GM12891 (cell line): ENCODE data around the gene MISP3.

Source experiments
- POLR2A ChIP-seq: IDR thresholded peaks from 2 replicates; pipeline ENCODE4 v1.6.1; 2011; ENCODE audit warnings: low read depth, low read length, control low read depth
- POLR2AphosphoS5 ChIP-seq: IDR thresholded peaks from 2 replicates; pipeline ENCODE4 v1.6.1; 2011; ENCODE audit warnings: low read depth, low read length, control low read depth
- SPI1 ChIP-seq: IDR thresholded peaks from 2 replicates; pipeline ENCODE4 v1.6.1; 2011; ENCODE audit warnings: low read depth, low read length, control low read depth
- TAF1 ChIP-seq: IDR thresholded peaks from 2 replicates; pipeline ENCODE4 v1.6.1; 2011; ENCODE audit warnings: low read depth, low read length, control low read depth

DNA sequence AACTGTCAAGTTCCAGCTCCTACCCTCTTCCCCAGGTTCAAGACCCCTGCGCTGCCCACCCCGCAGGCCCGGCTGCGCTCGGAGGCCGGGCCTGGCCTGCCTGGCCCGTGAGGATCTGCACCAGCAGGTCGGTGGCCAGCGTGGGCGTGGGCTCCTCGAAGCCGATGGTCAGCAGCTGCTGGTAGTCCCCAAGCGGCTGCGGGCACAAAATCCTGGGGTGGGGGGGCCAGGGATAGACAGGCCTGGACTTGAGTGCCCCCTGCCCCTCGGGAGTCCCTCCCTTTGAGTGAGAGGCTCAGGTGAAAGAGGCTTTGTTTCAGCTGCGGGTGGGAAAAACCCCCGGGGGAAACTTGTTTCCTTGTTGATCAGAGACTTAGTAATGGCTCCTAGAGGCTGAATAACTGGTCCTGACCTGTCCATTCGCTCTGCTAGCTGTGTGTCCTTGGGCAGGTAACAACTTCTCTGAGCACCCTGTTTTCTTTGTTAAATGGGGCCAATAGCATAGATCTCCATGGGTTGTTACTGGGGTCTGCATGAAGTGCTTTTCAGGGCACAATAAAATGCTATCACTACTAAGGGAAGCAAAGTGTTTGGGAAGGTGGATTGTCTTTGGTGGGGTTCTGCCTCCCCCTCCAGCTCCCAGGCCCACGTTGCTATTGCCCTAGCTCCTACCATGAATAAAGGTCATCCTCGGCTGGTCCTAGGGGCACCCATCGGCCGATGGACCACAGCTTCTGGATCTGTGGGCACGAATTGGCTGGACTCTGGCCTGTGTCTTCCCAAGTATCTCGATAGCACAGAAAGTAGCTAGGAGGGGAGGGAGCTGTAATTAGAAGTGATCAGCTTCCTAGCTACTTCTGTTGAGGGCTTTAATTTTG lies 9.4 kb downstream of the MISP3 start:
- TF ChIP-seq POLR2A = no peak
- no peak for TF ChIP-seq POLR2AphosphoS5
- no peak; the same call in 1 of the 2 replicates for TF ChIP-seq TAF1
- no peak for TF ChIP-seq SPI1
